GM12872 (cell line): ENCODE measurements around the gene ERG28.

Source experiments
- CTCF ChIP-seq: IDR thresholded peaks from 3 replicates; pipeline ENCODE4 v1.5.1; 2011; ENCODE audit warnings: low read depth, mild to moderate bottlenecking, low read length, moderate library complexity; ENCODE audit not compliant: insufficient read depth

The ERG28 gene

GRCh38 chr14:75609116-75609515 lies 51.6 kb downstream of the ERG28 start:
- no peak for TF ChIP-seq CTCF

- no peak for TF ChIP-seq CTCF
Measured at GRCh38 chr14:75607842-75608640, 52.6 kb downstream of the ERG28 start.

GRCh38 chr14:75607044-75607443 lies 53.6 kb downstream of the ERG28 start:
- TF ChIP-seq CTCF = no peak

GRCh38 chr14:75605916-75606315 lies 54.8 kb downstream of the ERG28 start:
- no peak for TF ChIP-seq CTCF

- TF ChIP-seq CTCF = no peak
Measured at GRCh38 chr14:75604979-75605851, 55.5 kb downstream of the ERG28 start.

GRCh38 chr14:75602503-75602902 lies 58.2 kb downstream of the ERG28 start:
- TF ChIP-seq CTCF = no peak
